NCI-H2107 treated with DMSO at 0.1 percent for 48 hours (cell line): Measurements from ENCODE around the gene ZNF785.
A peak's percentile ranks its signal among the peaks of the same experiment; 100 is the strongest.
"Not testable (repeated sequence)": the region's sequence is repeated elsewhere in the genome, so short reads cannot be mapped to it uniquely, and the experiment has no call there.

Experiments used
- DNase-seq: peaks from one replicate; lab custom pipeline; 2025; ENCODE audit not compliant: unreplicated experiment; lab: John Stamatoyannopoulos, UW

The ZNF785 gene

DNA sequence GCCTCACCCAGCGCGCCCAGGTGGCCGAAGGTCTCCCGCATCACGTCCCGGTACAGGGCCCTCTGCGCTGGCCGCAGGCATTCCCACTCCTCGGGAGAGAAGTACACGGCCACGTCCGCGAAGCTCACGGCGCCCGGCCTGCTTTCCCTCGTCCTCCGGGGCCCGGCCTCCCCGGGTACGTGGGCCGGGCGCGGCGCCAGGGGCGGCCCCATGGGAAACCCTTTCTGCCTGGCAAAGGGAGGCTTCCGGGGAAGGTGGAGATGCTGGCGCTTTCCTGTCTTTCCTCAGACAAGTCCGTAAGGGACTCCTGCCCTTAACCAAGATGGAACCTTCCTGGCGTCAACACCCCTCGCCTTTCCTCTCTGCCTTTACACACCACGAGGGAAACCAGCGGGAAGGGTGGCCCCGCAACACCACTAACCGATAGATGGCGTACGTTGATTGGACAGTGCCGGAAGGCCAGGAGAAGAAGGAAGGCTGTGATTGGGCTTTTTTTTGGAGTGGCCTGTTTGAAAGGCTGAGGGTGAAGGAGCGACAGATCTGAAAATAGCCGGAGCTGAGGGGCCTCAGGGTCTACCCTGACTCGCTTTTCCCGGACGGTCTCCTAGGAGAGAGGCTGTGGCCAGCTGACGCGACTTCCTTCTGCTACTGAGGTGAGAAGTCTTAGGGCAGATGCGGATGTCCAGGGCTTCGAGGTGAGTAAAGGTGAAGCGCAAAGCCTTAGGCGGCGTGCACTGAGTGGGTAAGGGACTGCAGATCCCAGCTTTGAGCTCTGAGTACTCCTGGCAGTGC lies at the start of gene ZNF785:
ZNF785 (minus strand) TSS at position 298 of the 792 bp plus-strand sequence; CDS start at position 212, 86 bp downstream.
- DNase-seq, result peak; percentile 98

DNA sequence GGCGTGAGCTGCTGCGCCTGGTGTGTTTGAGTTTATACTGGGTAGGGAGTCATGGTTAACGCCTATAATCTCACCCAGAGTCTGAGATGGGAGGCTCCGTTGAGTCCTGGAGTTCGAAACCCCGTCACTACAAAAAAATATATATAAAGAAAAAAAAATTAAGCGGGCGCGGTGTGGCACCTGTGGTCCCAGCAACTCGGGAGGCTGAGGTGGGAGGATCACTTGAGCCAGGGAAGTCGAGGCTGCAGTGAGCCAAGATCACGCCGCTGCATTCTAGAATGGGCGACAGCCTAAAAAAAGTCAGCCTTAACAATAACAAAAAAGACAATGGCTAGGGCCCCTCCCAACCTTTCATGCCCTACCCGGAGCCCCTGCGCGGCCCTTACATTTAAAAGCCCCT lies 48.0 kb upstream of the ZNF785 start:
- DNase-seq, result no peak

- DNase-seq, result not testable (repeated sequence)
These were observed 47.0 kb upstream of the ZNF785 start for GRCh38 chr16:30632454-30632853.

GRCh38 chr16:30628628-30629540 lies 43.4 kb upstream of the ZNF785 start:
- DNase-seq, result peak; percentile 82

GRCh38 chr16:30626236-30626635 lies 40.7 kb upstream of the ZNF785 start:
- DNase-seq, result no peak

DNA sequence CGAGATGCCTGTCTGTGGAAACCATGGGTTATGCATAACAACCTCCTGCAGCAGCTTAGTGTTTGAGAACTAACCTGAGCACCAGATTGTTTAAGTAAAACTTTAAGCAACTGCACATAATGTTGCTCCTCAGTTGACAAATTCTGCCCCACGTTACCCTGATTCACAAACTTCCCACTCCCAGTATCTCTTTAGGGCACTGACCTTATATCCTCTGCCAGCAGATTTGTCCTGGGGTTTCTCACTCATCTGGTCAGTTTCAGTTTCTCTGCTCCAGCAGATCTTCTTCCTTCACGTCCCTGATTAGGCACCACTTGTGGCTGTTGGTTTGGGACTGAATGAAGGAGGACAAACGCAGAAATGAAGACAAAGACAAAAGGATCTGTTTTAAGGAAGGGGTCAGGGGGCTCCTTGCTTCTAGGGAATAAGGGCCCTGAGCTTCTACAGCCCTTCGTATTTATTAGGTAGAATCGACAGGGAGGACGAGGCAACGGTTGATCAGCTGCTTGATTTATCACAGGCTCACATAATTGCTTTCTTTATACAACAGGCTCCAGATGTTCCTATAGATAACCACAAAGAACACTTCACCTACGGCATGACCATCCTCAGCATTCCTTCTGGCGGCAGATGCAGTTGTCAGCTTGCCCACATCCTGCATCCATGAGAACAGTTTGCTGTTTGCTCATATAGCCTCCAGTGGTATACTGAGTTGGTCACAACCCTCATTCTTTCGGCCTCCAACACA lies 38.2 kb upstream of the ZNF785 start:
- DNase-seq, result no peak

DNA sequence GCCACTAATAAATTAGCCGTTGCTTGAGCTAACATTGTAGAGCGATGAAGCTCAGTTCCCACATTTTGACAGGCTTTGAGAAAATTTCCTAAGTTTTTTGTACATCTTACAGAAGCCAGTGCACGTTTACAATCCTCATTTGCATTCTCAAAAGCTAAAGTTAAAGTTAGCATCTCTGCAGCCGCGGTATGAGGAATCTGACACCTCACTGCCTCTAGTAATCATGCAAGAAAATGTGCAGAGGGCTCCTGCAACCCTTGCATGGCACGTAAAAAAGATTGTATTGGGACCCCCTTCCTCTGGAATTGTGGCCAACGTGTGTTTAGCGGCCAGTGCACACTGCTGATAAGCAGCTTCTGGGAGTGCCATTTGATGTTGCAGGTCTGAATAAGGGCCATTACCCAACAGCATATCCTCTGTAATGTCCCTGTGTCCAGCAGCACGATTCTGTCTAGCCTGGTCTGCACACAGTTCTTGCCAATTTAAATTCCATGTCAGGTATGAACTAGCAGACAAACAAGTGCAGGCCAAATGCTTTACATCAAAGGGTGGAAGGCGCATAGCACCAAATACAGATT lies 37.0 kb upstream of the ZNF785 start:
- no peak for DNase-seq

DNA sequence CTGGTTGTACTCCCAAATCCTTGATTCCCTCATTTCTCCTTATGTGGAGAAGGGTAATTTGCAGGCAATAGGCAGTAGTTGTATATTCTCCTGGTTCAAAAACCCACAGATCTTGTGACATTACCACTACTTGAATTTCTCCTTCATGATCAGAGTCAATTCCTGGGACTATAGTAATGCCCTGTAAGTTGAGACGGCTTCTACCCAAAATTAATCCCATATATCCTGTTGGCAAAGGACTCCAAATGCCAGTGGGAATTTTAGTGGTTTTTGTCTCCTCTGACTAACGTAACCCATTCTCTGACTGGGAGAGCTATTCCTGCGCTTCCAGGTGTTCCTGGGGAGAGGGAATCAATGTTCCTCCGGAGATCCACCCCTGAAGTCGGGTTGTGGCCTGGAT lies 36.3 kb upstream of the ZNF785 start:
- no peak for DNase-seq

DNA sequence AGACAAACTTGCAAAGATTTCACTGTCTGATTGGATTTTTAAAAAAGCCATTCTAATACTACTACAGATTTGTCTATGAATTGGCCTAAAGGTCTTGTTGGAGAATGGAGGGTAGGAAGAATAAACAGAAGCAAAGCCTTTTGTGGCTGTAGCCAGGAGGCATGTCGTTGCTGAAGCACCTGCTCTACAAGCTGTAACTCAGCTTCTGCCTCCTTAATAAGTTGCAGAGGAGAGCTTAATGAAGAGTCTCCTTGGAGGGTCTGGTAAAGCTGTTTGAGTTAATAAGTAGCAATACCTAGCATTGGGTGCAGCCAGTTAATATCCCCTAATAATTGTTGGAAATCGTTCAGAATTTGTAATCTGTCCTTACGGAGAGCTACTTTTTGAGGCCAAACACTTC lies 34.7 kb upstream of the ZNF785 start:
- no peak for DNase-seq

DNA sequence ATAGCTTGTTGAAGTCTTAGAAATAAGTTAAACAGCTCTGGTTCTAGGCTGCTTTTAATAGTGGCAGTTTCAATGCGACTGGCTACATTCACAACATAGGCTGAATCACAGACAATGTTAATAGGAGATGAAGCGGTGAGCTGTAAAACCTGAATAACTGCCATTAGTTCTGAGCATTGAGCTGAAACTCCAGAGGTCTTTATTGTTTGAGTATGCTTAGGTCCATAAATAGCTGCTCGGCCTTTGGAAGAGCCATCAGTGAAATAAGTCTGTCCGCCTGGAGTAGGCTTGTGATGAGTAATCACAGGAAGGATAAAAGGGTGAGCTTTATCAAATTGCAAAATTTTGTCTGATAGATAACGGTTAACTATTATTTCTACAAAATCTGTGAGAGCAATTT lies 34.1 kb upstream of the ZNF785 start:
- no peak for DNase-seq

DNA sequence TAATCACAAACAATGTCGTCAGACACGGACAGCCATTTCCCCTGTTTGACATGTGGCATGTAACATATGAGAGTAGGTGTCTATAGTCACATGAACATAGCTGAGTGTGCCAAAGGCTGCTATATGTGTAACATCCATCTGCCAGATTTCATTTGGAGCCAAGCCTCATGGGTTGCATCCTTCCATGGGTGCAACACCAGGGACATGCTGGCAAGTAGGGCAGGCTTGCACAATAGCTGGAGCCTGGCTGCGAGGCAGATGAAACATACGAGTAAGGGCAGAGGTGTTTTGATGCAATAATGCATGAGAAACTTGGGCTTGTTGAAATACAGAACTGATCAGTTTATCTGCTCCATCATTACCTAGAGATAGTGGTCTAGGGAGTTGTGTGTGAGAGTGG lies 33.7 kb upstream of the ZNF785 start:
- DNase-seq, result no peak

GRCh38 chr16:30615358-30616091 lies 30.0 kb upstream of the ZNF785 start:
- DNase-seq, result no peak

GRCh38 chr16:30609926-30610839 lies 24.7 kb upstream of the ZNF785 start, which contains the start of gene ZNF689:
Gene ZNF689, minus strand, starts transcription at chr16:30610389. Its CDS starts 348 bp downstream, at chr16:30610041.
- peak; percentile 93 for DNase-seq

DNA sequence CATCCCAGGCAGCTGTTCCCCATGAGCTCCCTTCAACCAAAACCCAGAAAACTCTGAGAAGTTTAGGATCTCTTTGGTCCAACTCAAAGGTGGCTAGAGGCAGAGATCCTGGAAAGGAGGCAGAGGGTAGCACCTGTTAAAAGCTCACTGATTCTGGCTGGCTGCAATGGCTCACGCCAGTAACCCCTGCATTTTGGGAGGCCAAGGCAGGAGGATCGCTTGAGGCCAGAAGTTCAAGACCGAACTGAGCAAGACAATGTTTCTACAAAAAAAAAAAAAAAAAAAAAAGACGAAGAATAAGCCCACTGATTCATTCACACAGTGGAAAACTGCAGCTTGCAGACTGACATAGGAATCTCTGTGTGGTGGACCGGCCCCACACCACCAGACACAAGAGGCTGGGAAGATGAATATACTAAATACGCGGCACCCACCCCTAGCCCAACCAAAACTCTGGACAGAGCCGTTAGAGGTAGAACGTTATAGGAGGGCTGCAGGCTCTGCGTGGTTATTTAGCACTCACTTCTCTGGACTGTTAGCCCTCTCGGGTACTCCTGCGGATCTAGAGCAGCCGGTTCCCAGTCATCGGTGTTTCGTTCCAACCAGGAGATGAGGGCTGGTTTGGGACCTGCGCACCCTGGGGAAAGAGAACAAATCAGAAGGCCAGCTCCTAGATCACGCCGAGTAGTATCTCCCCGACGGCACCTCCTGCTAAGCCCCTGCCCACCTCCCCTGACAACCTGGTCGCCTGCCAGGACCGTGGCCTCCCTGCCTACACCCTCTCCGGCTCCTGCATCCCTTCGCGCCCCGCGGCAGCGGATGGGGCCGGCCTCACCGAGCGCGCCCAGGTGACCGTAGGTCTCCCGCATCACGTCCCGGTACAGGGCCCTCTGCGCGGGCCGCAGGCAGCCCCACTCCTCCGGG lies 23.8 kb upstream of the ZNF785 start:
- DNase-seq, result peak; percentile 12

DNA sequence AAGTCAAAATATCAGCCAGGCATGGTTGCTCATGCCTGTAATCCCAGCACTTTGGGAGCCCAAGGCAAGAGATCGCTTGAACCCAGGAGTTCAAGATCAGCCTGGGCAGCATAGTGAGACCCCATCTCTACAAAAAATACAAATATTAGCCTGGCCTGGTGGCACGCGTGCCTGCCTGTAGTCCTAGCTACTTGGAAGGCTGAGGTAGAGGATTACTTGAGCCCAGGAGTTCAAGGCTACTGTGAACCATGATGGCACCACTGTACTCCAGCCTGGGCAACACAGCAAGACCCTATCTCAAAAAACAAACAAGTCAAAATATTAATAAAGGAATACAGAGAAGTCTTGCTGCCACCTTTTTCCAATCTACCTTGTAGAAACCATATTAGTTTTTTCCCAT lies 20.5 kb upstream of the ZNF785 start:
- DNase-seq, result no peak

GRCh38 chr16:30605158-30605557 lies 19.7 kb upstream of the ZNF785 start:
- no peak for DNase-seq

DNA sequence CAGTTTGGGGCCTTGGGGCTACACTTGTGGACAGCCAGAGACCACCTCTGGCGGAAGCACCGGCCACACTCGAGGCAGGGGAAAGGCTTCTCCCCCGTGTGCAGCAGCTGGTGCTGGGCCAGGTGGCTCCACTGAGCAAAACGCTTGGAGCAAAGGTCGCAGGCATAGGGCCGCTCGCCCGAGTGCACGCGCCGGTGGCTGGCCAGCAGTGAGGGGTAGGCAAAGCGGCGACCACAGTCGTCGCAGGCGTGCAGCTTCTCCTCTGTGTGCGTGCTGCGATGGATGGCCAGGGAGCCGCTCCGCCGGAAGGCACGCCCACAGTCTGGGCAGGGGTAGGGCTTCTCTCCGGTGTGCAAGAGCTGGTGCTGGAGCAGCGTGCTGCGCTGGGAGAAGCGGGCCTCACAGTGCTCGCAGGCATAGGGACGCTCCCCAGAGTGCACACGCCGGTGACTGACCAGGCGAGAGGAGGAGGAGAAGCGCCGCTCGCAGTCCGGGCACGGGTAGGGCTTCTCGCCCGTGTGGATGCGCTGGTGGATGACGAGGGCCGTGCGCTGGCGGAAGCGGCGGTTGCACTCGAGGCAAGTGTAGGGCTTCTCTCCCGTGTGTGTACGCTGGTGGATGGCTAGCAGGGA lies 18.9 kb upstream of the ZNF785 start:
- DNase-seq, result no peak

DNA sequence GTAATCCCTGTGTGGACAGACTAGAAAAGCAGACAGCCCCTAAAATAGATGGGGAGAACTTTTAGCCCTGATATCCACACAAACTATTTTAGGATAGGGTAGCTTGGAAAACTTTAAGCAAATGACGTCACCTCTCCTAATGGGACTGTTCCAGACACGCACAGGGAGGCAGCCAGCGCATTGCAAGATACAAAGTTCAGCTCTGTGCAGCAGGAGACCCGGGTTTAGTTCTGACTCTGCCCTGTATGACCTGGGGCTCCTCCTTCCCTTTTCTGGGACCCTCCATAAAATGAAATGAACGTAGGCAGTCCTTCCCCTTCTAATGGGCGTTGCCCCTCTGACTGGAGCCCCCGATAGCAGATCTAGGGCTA lies 18.4 kb upstream of the ZNF785 start:
- no peak for DNase-seq
